ENCODE measurements around the gene PLCXD1.
"Not testable (repeated sequence)": the region's sequence is repeated elsewhere in the genome, so short reads cannot be mapped to it uniquely, and the experiment has no call there.

The PLCXD1 gene

DNA sequence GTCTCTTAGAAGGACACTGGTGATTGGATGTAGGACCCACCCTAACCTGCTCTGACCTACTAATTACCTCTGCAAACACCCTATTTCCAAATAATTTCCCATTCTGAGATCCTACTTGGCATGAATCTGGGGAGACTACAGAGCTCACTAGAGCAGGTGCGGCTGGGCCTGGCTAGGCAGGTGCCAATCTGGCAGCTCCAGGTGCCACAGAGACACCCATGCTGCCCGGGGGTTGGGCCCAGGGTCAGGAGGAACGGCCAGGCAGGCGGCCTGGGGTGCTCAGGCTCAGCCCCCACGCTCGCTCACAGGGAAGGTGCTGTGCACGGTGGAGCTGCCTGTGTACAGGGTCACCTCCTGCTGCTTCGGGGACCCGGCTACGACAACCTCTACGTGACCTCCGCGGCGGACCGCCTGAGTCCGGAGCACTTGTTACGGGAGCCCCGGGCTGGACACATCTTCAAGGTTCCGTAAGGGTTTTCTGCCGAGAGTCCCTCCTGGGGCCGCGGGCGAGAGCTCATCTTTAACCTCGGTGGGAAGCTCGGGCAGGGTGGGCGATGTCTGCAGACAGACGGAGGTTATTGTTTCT lies 26.5 kb upstream of the PLCXD1 start:
- Histone ChIP-seq H3K36me3 (ENCODE audit: control insufficient read depth, insufficient read depth, low read length) (no peaks in the 10 kb centered on the region), H3K4me1 (ENCODE audit: control insufficient read depth, insufficient read depth, low read length) (no peaks in the 10 kb centered on the region; the same call in 1 of the 2 replicates), H3K27me3 (ENCODE audit: control insufficient read depth, insufficient read depth, low read length) (no peaks in the 10 kb centered on the region), H3K9ac (ENCODE audit: low read depth, low read length) (no peak overlapping the region), H3K4me3 (ENCODE audit: low read depth, low read length) (no peak overlapping the region), H3K9me3 (ENCODE audit: control insufficient read depth, insufficient read depth, low read length) (no peaks in the 10 kb centered on the region), H3K27ac (ENCODE audit: low read depth, low read length) (no peak overlapping the region)

DNA sequence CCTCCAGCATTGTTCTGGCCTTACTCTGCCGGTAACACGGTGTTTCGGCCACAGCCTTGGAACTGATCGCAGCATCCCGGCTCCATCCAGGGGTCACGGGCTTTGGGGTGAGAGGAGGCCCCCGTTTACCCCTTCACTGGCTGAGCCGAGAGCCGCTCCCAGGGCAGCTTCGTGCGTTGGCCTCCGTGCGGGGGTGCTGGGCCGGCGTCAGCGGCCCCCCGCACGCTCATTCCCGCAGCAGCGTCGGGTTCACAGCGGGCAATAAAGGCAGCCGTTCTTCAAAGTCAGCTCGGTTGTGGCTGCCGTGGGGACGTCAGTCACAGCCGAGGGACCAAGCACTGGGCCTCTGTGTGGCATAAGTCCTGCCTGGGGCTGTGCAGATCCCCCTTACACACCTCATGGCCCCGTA lies 25.3 kb upstream of the PLCXD1 start:
- Histone ChIP-seq H3K9me3 (ENCODE audit: control insufficient read depth, insufficient read depth, low read length) (no peaks in the 10 kb centered on the region), H3K27me3 (ENCODE audit: control insufficient read depth, insufficient read depth, low read length) (no peaks in the 10 kb centered on the region), H3K36me3 (ENCODE audit: control insufficient read depth, insufficient read depth, low read length) (no peaks in the 10 kb centered on the region), H3K4me1 (ENCODE audit: control insufficient read depth, insufficient read depth, low read length) (no peaks in the 10 kb centered on the region; the same call in 1 of the 2 replicates), H3K4me3 (ENCODE audit: low read depth, low read length) (no peak overlapping the region), H3K9ac (ENCODE audit: low read depth, low read length) (no peak overlapping the region), H3K27ac (ENCODE audit: low read depth, low read length) (no peak overlapping the region)

DNA sequence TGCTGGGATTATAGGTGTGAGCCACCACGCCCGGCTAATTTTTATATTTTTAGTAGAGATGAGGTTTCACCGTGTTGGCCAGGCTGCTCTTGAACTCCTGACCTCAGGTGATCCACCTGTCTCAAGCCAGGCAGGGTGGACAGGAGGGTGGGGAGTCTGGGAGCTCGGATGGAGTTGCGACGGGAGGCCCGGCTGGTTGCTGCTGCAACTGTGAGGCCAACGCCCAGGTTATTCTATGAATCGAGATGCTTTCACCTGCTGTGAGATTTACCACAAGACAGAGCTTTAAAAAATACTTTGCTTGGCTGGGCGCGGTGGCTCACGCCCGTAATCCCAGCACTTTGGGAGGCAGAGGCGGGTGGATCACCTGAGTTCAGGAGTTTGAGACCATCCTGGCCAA lies 24.1 kb upstream of the PLCXD1 start:
- H3K4me1 ChIP-seq (ENCODE audit: control insufficient read depth, insufficient read depth, low read length); H3K4me3 ChIP-seq (ENCODE audit: low read depth, low read length); H3K9ac ChIP-seq (ENCODE audit: low read depth, low read length); H3K27me3 ChIP-seq (ENCODE audit: control insufficient read depth, insufficient read depth, low read length); H3K9me3 ChIP-seq (ENCODE audit: control insufficient read depth, insufficient read depth, low read length); H3K27ac ChIP-seq (ENCODE audit: low read depth, low read length); H3K36me3 ChIP-seq (ENCODE audit: control insufficient read depth, insufficient read depth, low read length): not testable (repeated sequence)

DNA sequence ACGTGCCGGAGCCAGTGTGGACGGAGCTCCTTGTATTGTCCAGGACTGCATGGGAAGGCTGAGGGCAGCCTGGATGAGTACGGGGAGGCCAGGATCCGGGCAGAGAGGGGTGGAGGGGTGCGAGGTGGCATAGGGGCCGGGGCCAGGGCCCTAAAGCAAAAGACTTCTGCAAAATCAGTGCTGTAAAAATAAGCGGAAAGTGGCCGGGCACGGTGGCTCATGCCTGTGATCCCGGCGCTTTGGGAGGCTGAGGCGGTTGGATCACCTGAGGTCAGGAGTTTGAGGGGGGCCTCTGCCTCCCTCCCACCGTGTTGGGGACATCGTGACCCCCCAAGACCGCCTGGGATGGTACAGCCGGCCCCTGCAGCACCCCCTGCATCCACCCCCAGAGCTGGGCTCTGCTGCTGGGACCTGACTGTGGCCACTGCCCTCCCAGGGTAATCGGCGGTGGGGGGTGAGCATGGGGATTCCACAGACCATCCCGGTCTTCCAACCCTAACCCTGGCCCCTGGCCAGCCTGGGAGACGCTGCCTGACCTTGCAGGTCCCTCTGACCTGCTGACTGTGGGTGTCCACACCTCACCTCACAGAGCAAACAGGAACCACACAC lies 23.4 kb upstream of the PLCXD1 start:
- Histone ChIP-seq H3K9me3 (ENCODE audit: control insufficient read depth, insufficient read depth, low read length) (no peaks in the 10 kb centered on the region), H3K27ac (ENCODE audit: low read depth, low read length) (no peak overlapping the region), H3K4me1 (ENCODE audit: control insufficient read depth, insufficient read depth, low read length) (no peaks in the 10 kb centered on the region; the same call in 1 of the 2 replicates), H3K9ac (ENCODE audit: low read depth, low read length) (no peak overlapping the region), H3K36me3 (ENCODE audit: control insufficient read depth, insufficient read depth, low read length) (no peaks in the 10 kb centered on the region), H3K4me3 (ENCODE audit: low read depth, low read length) (no peak overlapping the region), H3K27me3 (ENCODE audit: control insufficient read depth, insufficient read depth, low read length) (no peaks in the 10 kb centered on the region)

DNA sequence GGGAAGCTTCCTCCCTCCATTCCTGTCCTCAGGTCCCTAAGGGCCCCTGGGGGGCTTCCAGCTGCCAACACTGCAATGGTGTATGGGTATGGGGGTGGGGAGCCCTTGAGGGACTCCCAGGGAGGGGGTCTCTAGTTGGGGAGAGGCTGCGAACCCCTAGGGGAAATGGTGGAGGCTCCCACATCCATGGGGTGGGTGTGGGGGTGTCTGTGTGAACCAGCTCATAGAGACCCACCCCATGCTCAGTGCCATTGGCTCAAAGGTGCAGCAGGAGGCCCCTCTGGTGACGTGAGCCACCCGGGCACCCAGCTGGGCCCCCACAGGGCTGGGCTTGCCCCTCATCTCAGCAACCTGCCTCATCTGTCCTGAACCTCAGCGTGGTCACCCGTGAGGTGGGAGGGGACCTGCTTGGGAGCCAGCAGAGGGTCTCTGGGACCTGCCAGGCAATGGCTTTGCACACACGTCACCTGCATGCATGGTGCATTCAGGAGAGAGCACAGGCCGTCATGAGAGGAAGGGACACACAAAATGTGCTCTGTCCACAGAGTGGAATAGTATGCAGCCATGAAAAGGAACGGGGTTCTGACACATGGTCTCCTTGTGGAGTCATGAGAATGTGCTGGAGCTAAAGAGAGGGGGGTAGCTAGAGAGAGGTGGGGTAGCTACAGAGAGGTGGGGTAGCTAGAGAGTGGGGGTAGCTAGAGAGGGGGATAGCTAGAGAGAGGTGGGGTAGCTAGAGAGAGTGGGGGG lies 22.7 kb upstream of the PLCXD1 start:
- Histone ChIP-seq H3K36me3 (ENCODE audit: control insufficient read depth, insufficient read depth, low read length) (no peaks in the 10 kb centered on the region), H3K9me3 (ENCODE audit: control insufficient read depth, insufficient read depth, low read length) (no peaks in the 10 kb centered on the region), H3K4me3 (ENCODE audit: low read depth, low read length) (no peak overlapping the region), H3K27ac (ENCODE audit: low read depth, low read length) (no peak overlapping the region), H3K9ac (ENCODE audit: low read depth, low read length) (no peak overlapping the region), H3K27me3 (ENCODE audit: control insufficient read depth, insufficient read depth, low read length) (no peaks in the 10 kb centered on the region), H3K4me1 (ENCODE audit: control insufficient read depth, insufficient read depth, low read length) (no peaks in the 10 kb centered on the region; the same call in 1 of the 2 replicates)

DNA sequence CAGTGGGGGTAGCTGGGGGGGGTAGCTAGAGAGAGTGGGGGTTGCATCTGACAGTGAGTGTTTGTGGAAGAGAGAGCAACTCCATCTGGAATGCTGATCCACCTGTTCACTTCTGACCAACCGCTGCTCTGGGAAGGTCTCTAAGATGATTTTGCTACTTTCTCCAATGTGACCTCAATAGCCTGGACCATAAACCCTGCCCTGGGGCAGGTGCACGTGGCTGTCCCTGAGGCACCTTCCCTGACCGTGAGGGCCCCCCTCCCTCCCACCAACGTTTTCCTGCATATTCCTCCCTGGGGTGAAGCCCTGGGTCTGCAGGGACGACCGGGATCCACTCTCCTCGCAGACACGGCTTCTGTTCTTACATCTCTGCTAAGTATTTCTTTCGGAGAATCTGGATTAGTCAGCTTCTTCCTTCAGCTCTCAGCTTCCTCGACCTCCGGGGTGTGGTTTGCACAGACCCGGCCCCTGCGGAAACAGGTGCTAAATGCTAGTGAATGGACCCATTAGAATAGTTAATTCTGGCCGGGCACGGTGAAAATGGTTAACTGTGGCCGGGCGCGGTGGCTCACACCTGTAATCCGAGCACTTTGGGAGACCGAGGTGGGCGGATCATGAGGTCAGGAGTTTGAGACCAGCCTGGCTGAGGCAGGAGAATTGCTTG lies 21.4 kb upstream of the PLCXD1 start:
- no peaks in the 10 kb centered on the region for H3K36me3 ChIP-seq (ENCODE audit: control insufficient read depth, insufficient read depth, low read length)
- no peaks in the 10 kb centered on the region for H3K27me3 ChIP-seq (ENCODE audit: control insufficient read depth, insufficient read depth, low read length)
- no peak overlapping the region for H3K9ac ChIP-seq (ENCODE audit: low read depth, low read length)
- no peaks in the 10 kb centered on the region for H3K9me3 ChIP-seq (ENCODE audit: control insufficient read depth, insufficient read depth, low read length)
- H3K4me1 ChIP-seq (ENCODE audit: control insufficient read depth, insufficient read depth, low read length), result no peaks in the 10 kb centered on the region; the same call in 1 of the 2 replicates
- H3K27ac ChIP-seq (ENCODE audit: low read depth, low read length), result no peak overlapping the region
- no peak overlapping the region for H3K4me3 ChIP-seq (ENCODE audit: low read depth, low read length)

DNA sequence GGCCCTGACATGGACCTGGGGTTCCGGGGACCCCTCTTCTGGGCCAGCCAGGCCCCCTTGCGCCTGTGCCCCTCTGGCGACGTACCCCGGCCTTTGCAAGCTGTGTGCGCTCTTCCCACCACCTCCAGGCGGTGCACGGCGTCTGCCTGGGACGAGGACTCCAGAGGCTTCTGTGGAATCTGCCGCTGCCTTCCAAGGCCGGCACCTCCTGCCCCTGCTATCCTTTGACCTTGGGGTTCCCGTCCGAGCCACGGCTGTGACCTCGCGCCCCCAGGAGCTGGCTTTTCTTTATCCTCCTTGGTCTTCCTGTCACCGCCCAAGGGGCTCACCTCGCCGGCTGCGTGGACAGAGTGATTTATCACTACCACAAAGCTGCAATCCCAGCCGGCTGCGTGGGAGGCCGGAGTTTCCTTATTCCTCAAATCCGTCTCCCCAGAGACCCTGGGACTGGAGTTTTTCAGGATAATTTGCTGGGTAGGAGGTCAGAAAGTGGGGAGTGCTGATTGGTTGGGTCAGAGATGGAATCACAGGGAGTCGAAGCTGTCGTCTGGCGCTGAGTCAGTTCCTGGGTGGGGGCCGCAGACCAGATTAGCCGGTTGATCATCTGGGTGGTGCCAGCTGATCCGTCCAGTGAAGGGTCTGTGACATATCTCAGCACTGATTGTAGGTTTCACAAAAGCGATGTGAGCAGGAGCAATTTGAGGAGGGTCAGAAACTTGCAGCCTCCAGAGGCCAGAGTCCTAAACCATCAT lies 19.8 kb upstream of the PLCXD1 start:
- H3K9me3 ChIP-seq (ENCODE audit: control insufficient read depth, insufficient read depth, low read length), result no peaks in the 10 kb centered on the region
- H3K4me1 ChIP-seq (ENCODE audit: control insufficient read depth, insufficient read depth, low read length), result no peaks in the 10 kb centered on the region; the same call in 1 of the 2 replicates
- no peak overlapping the region for H3K27ac ChIP-seq (ENCODE audit: low read depth, low read length)
- H3K9ac ChIP-seq (ENCODE audit: low read depth, low read length), result no peak overlapping the region
- no peaks in the 10 kb centered on the region for H3K27me3 ChIP-seq (ENCODE audit: control insufficient read depth, insufficient read depth, low read length)
- no peaks in the 10 kb centered on the region for H3K36me3 ChIP-seq (ENCODE audit: control insufficient read depth, insufficient read depth, low read length)
- no peak overlapping the region for H3K4me3 ChIP-seq (ENCODE audit: low read depth, low read length)

DNA sequence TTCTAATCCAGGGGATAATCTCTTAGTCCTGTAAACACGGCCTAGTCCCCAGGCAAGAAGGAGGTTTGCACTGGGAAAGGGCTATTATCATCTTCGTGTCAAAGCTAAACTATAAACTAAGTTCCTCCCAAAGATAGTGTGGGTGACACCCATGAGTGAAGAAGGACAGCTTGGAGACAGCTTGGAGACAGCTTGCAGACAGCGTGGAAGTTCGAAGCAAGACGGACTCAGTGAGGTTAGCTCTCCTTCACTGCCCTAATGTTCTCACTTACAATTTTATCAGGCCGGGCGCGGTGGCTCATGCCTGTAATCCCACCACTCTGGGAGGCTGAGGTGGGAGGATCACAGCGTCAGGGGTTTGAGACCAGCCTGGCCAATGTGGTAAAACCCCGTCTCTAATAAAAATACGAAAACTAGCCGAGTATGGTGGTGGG lies 19.2 kb upstream of the PLCXD1 start:
- H3K27ac ChIP-seq (ENCODE audit: low read depth, low read length), result no peak overlapping the region
- no peaks in the 10 kb centered on the region; the same call in 1 of the 2 replicates for H3K4me1 ChIP-seq (ENCODE audit: control insufficient read depth, insufficient read depth, low read length)
- no peaks in the 10 kb centered on the region for H3K9me3 ChIP-seq (ENCODE audit: control insufficient read depth, insufficient read depth, low read length)
- H3K27me3 ChIP-seq (ENCODE audit: control insufficient read depth, insufficient read depth, low read length), result no peaks in the 10 kb centered on the region
- H3K4me3 ChIP-seq (ENCODE audit: low read depth, low read length), result no peak overlapping the region
- no peak overlapping the region for H3K9ac ChIP-seq (ENCODE audit: low read depth, low read length)
- H3K36me3 ChIP-seq (ENCODE audit: control insufficient read depth, insufficient read depth, low read length), result no peaks in the 10 kb centered on the region

DNA sequence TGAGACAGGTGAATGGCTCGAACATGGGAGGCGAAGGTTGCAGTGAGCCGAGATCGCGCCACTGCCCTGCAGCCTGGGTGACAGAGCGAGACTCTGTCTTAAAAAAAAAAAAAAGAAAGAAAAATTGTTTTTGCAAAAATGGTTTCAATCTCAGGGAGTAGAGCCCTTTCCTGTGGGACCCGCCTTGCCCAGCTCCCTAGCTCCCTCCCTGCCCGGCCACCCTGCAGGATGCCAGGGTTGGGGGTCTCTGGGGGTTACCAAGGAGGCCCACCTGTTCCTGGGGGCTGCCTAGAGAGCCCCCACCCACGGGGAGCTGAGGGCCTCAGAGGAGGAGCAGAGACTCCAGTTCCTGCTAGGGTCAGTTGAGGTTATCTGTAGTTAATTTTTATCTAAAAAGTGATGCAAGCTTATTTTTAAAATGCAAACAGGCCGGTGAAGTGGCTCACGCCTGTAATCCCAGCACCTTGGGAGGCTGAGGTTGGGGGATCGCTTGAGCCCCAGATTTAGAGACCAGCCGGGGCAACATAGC lies 18.7 kb upstream of the PLCXD1 start:
- Histone ChIP-seq H3K9ac (ENCODE audit: low read depth, low read length) (no peak overlapping the region), H3K27me3 (ENCODE audit: control insufficient read depth, insufficient read depth, low read length) (no peaks in the 10 kb centered on the region), H3K4me1 (ENCODE audit: control insufficient read depth, insufficient read depth, low read length) (no peaks in the 10 kb centered on the region; the same call in 1 of the 2 replicates), H3K4me3 (ENCODE audit: low read depth, low read length) (no peak overlapping the region), H3K27ac (ENCODE audit: low read depth, low read length) (no peak overlapping the region), H3K9me3 (ENCODE audit: control insufficient read depth, insufficient read depth, low read length) (no peaks in the 10 kb centered on the region), H3K36me3 (ENCODE audit: control insufficient read depth, insufficient read depth, low read length) (no peaks in the 10 kb centered on the region)

DNA sequence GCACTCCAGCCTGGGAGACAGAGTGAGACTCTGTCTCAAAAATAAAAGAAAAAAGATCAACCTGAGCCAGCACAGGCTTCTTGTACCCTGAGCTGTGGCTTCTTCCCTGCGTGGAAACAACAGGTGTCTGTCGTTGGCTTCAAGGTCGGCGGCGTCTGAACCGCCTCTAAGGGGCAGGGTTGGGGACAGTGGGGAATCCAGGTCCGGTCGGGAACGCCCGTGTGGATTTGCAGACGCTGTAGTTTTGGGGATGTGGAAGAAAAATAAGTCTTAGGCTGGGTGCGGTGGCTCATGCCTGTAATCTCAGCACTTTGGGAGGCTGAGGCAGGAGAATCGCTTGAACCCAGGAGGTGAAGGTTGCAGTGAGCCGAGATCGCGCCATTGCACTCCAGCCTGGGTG lies 17.2 kb upstream of the PLCXD1 start:
- H3K36me3 ChIP-seq (ENCODE audit: control insufficient read depth, insufficient read depth, low read length); H3K9me3 ChIP-seq (ENCODE audit: control insufficient read depth, insufficient read depth, low read length); H3K4me1 ChIP-seq (ENCODE audit: control insufficient read depth, insufficient read depth, low read length); H3K4me3 ChIP-seq (ENCODE audit: low read depth, low read length); H3K27ac ChIP-seq (ENCODE audit: low read depth, low read length); H3K27me3 ChIP-seq (ENCODE audit: control insufficient read depth, insufficient read depth, low read length); H3K9ac ChIP-seq (ENCODE audit: low read depth, low read length): not testable (repeated sequence)

All from HUES48 (cell line).